Neutrophil (primary cell): Measurements from ENCODE around the gene POLL.

Experiments used
- H3K27ac ChIP-seq: fragments of 200-600 bp; sonication (generic); 2 replicates; pipeline ENCODE4 v1.5.1; 2016; ENCODE audit warnings: mild to moderate bottlenecking, moderate library complexity
- H3K27me3 ChIP-seq: fragments of 200-600 bp; sonication (generic); 2 replicates; pipeline ENCODE4 v1.6.0; 2016; ENCODE audit warnings: mild to moderate bottlenecking
- H3K36me3 ChIP-seq: fragments of 200-600 bp; sonication (generic); 2 replicates; pipeline ENCODE4 v1.5.1; 2017
- H3K4me1 ChIP-seq, 2 experiments: fragments of 200-600 bp in 1 of 2; sonication (generic) in 1 of 2; 1 replicate in 1 of 2; 2 replicates in 1 of 2; pipeline versions ENCODE4 v1.5.1 to v1.6.1; 2013 to 2016; ENCODE audit warnings: low read depth in 1 of 2, low read length in 1 of 2, mild to moderate bottlenecking in 1 of 2, moderate library complexity in 1 of 2; ENCODE audit not compliant: control insufficient read depth in 1 of 2, insufficient read depth in 1 of 2
- H3K4me3 ChIP-seq, 2 experiments: fragments of 200-600 bp in 1 of 2; sonication (generic) in 1 of 2; 1 replicate in 1 of 2; 2 replicates in 1 of 2; pipeline ENCODE4 v1.5.1; 2013 to 2016; ENCODE audit warnings: low read depth in 1 of 2, low read length in 1 of 2, mild to moderate bottlenecking in 1 of 2, moderate library complexity in 1 of 2
- H3K9me3 ChIP-seq: fragments of 200-600 bp; sonication (generic); 2 replicates; pipeline ENCODE4 v1.5.1; 2016
- TF ChIP-seq, protein P1 (sequence below): fragments of 200-600 bp; sonication (generic); IDR thresholded peaks from 2 replicates; pipeline ENCODE4 v1.5.1; 2016; ENCODE audit warnings: antibody characterized with exemption

Gene POLL

DNA sequence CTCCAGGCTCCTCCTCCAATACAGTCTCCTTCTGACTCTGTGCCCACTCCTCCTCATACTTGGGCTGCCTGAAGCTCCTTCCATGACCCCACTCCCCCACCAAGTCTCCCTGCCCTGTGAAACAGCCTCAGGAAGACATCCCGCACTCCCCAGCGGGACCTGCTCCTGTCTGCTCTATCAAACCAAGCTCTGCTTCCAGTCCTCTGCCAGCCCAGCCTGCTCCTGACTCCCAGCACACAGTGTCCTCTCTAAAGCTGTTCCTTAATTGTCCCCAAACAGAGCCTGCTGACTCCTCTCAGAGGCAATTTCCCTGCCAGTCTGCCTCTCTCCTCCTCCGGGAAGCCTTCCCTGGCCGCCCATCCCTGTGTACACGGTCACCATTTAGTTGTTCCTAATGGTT, 9.9 kb downstream of the POLL start:
- no peaks in the 10 kb centered on the region for H3K27me3 ChIP-seq
- TF ChIP-seq, protein P1, sequence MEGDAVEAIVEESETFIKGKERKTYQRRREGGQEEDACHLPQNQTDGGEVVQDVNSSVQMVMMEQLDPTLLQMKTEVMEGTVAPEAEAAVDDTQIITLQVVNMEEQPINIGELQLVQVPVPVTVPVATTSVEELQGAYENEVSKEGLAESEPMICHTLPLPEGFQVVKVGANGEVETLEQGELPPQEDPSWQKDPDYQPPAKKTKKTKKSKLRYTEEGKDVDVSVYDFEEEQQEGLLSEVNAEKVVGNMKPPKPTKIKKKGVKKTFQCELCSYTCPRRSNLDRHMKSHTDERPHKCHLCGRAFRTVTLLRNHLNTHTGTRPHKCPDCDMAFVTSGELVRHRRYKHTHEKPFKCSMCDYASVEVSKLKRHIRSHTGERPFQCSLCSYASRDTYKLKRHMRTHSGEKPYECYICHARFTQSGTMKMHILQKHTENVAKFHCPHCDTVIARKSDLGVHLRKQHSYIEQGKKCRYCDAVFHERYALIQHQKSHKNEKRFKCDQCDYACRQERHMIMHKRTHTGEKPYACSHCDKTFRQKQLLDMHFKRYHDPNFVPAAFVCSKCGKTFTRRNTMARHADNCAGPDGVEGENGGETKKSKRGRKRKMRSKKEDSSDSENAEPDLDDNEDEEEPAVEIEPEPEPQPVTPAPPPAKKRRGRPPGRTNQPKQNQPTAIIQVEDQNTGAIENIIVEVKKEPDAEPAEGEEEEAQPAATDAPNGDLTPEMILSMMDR, result no peak
- H3K4me3 ChIP-seq, result no peak overlapping the region
- H3K27ac ChIP-seq, result no peak overlapping the region
- peaks cover 60% of the 10 kb centered on the region for H3K36me3 ChIP-seq
- no peaks in the 10 kb centered on the region for H3K9me3 ChIP-seq
- H3K4me1 ChIP-seq, result no peaks in the 10 kb centered on the region

- peaks cover 51% of the 10 kb centered on the region for H3K36me3 ChIP-seq
These were observed 10.8 kb downstream of the POLL start for GRCh38 chr10:101577121-101577871.

GRCh38 chr10:101576211-101576863, 11.7 kb downstream of the POLL start:
- H3K9me3 ChIP-seq, result no peaks in the 10 kb centered on the region
- peaks cover under 1% of the 10 kb centered on the region for H3K27me3 ChIP-seq
- no peak overlapping the region for H3K4me3 ChIP-seq
- H3K36me3 ChIP-seq, result peaks cover 43% of the 10 kb centered on the region
- TF ChIP-seq, protein P1, result no peak
- H3K27ac ChIP-seq, result no peak overlapping the region
- no peaks in the 10 kb centered on the region for H3K4me1 ChIP-seq

More at GRCh38 chr10:101577121-101577871, 10.8 kb downstream of the POLL start:
- TF ChIP-seq, protein P1, result no peak
- no peaks in the 10 kb centered on the region for H3K27me3 ChIP-seq
- H3K4me1 ChIP-seq, result no peaks in the 10 kb centered on the region
- H3K27ac ChIP-seq, result no peak overlapping the region
- no peak overlapping the region for H3K4me3 ChIP-seq
- H3K9me3 ChIP-seq, result no peaks in the 10 kb centered on the region

GRCh38 chr10:101575580-101576210, 12.4 kb downstream of the POLL start:
- H3K4me1 ChIP-seq, result peaks cover 1 to 4% of the 10 kb centered on the region in 2 experiments
- TF ChIP-seq, protein P1, result no peak
- H3K4me3 ChIP-seq, result no peak overlapping the region
- no peaks in the 10 kb centered on the region for H3K9me3 ChIP-seq
- peaks cover 6% of the 10 kb centered on the region for H3K27me3 ChIP-seq
- H3K27ac ChIP-seq, result no peak overlapping the region
- H3K36me3 ChIP-seq, result peaks cover 37% of the 10 kb centered on the region

DNA sequence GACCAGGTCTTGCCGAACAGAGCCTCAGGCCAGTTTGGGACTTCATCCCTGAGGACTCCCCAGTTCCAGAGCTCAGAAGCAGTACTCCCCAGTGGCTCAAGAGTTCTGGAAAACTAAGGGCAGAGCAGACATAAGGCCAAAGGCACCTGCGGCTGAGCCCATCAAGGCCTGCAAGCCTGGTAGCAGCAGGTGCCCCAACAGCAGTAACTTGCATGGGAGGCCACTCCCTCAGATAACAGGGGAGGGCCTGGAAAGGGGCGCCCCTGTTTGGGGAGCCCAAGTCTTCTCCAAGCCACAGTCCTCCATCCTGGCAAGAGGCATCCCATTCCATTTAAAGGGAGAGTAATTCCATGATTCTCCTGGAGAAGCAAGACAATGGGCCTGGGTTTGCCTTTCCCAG, 13.0 kb downstream of the POLL start:
- Histone ChIP-seq H3K9me3 (no peaks in the 10 kb centered on the region), H3K4me1 (peaks cover 6 to 10% of the 10 kb centered on the region in 2 experiments), H3K27ac (no peak overlapping the region), H3K27me3 (peaks cover 9% of the 10 kb centered on the region), H3K36me3 (peaks cover 31% of the 10 kb centered on the region), H3K4me3 (no peak overlapping the region)
- TF ChIP-seq, protein P1, result no peak
